ENCODE measurements around the gene CAPNS1. TPM values are rescaled to one million over a fixed set of nuclear protein-coding genes. Genes with fewer than 3 reads are reported as not detected.

The CAPNS1 gene
- total and polyA plus RNA-seq, 9 of the 15 experiments (the other 6 are each of a cell fraction or from before 2014, with no cell fraction given) = 77.9 to 576 (median 258) TPM

- TF ChIP-seq ZBTB11 (CRISPR knock-in tag; IDR thresholded peaks at IDR 0.05) = peak in 1 of 3 experiments; percentile 82; a peak in 3 of 6 replicates
- no peak for TF ChIP-seq FOXA1 (IDR thresholded peaks at IDR 0.05; ENCODE audit: borderline replicate concordance)
- TF ChIP-seq SRSF7 (optimal IDR thresholded peaks at IDR 0.05; ENCODE audit: low read depth, low read length) = no peak
- peak; percentile 38 for TF ChIP-seq TARDBP (IDR thresholded peaks at IDR 0.05)
- TF ChIP-seq DPF2 (IDR thresholded peaks at IDR 0.05) = peak; percentile 29; the same call in 1 of the 2 replicates
- TF ChIP-seq ZNF146 (CRISPR knock-in tag; IDR thresholded peaks at IDR 0.05; ENCODE audit: unreplicated experiment) = no peak
- TF ChIP-seq ARID4B (CRISPR knock-in tag; IDR thresholded peaks at IDR 0.05) = no peak
- TF ChIP-seq DLX4 (CRISPR knock-in tag; IDR thresholded peaks at IDR 0.05) = no peak
- peak; percentile 81 for TF ChIP-seq ATF3 (IDR thresholded peaks at IDR 0.05)
- peak; percentile 84 for TF ChIP-seq ATF3 (CRISPR knock-in tag; conservative IDR thresholded peaks at IDR 0.05)
- no peak for TF ChIP-seq MEF2A (IDR thresholded peaks at IDR 0.05; ENCODE audit: control insufficient read depth, low read depth, low read length)
- TF ChIP-seq SRF (CRISPR knock-in tag; IDR thresholded peaks at IDR 0.05) = no peak; a peak in 1 of 4 replicates
- TF ChIP-seq IRF1 (CRISPR knock-in tag; IDR thresholded peaks at IDR 0.05; ENCODE audit: borderline replicate concordance) = no peak
- no peak for TF ChIP-seq NBN (IDR thresholded peaks at IDR 0.05; ENCODE audit: low read depth)
- TF ChIP-seq ZNF766 (CRISPR knock-in tag; conservative IDR thresholded peaks at IDR 0.05) = no peak; the same call in 1 of the 2 replicates
- TF ChIP-seq PHTF2 (CRISPR knock-in tag; IDR thresholded peaks at IDR 0.05) = no peak
- TF ChIP-seq NFIX (CRISPR knock-in tag; IDR thresholded peaks at IDR 0.05; ENCODE audit: low read depth) = no peak
Observed at GRCh38 chr19:36139473-36140303, at the start of gene CAPNS1 (continued).

Measured in K562 (cell line).